8988T (cell line): Measurements from ENCODE around the gene CCDC7.
"Not testable (repeated sequence)": the region's sequence is repeated elsewhere in the genome, so short reads cannot be mapped to it uniquely, and the experiment has no call there.

Experiments
- DNase-seq: peaks from one replicate; pipeline ENCODE4 v3.0.0; 2011

The CCDC7 gene

GRCh38 chr10:32445740-32446535, at the start of gene CCDC7:
TSS of gene CCDC7 (plus strand) at chr10:32446140. CDS start at chr10:32451643, 5,503 bp downstream.
- peak; percentile 36 for DNase-seq

GRCh38 chr10:32397163-32397562, 48.8 kb upstream of the CCDC7 start:
- not testable (repeated sequence) for DNase-seq

- DNase-seq, result not testable (repeated sequence)
Observed at GRCh38 chr10:32399720-32400119, 46.2 kb upstream of the CCDC7 start.

DNA sequence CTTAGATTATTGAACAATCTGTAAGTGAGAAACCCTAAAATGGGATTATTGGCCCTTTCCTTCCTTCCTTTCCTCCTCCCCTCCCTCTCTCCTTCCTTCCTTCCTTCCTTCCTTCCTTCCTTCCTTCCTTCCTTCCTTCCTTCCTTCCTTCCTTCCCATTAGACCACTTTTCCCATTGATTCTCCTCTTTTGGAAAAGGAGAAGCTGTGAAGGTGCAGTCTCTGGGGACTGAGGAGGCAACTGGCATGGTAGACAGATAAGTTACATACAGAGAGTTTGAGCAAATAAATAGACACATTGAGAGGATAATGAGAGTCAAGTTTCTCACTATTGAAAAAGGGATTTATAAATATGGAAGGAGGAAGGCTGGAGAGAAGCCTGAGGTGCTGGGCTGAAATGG, 45.0 kb upstream of the CCDC7 start:
- DNase-seq, result no peak

DNA sequence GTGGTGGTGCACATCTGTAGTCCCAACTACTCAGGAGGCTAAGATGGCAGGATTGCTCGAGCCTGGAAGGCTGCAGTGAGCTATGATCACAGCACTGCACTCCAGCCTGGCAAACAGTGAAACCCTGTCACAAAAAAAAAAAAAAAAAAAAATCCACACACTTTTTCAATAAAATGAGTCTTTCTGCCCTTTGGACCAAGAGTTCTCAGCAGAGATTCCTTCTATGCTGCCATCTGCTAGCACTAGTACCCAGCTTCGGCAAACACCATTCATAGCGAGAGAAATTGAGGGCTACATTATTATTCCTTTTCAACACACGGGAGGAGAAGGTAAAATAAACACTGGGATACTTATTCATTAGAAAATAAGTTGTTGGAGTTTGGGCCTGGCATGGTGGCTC, 43.4 kb upstream of the CCDC7 start:
- no peak for DNase-seq

- DNase-seq, result no peak
Observed at GRCh38 chr10:32403091-32403490, 42.8 kb upstream of the CCDC7 start.

- DNase-seq, result no peak
Observed at GRCh38 chr10:32408690-32409089, 37.2 kb upstream of the CCDC7 start.

DNA sequence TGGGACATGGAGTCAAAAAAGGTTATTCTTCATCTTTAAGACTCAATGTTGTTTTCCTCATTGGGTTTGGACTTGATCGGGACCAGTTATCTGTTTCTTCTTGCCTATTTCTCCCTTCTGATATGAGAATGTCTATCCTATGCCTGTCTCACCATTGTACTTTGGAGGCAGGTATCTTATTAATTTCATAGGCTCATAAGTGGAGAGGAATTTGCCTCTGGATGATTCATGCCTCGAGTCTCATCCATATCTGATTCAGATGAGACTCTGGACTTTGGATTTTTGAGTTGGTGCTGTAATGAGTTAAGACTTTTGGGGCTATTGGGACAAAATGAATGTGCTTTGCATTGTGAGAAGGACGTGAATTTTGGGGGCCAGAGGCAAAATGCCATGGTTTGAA, 36.2 kb upstream of the CCDC7 start:
- no peak for DNase-seq

- DNase-seq, result no peak
Observed at GRCh38 chr10:32410569-32410968, 35.4 kb upstream of the CCDC7 start.

GRCh38 chr10:32411797-32412498, 34.0 kb upstream of the CCDC7 start:
- DNase-seq, result no peak

- no peak for DNase-seq
Observed at GRCh38 chr10:32412499-32412853, 33.5 kb upstream of the CCDC7 start.

- no peak for DNase-seq
Observed at GRCh38 chr10:32413513-32413912, 32.4 kb upstream of the CCDC7 start.

DNA sequence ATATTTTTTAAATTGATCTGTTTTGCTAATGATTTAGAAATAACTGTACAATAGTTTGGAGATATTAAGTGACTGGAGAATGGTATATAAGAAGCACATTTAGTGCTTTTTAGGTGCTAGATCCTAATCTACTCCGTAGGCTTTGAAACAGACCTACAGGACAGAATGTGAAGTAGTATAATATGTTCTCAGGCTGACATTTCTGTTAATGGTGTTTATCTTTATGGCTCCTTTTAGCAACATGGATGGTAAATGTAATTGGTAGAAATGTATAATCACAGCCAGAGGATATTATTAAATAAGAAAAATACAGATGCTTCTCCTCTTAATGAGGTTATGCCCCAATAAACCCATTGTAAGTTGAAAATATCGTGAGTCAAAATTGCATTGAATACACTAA, 30.6 kb upstream of the CCDC7 start:
- no peak for DNase-seq

DNA sequence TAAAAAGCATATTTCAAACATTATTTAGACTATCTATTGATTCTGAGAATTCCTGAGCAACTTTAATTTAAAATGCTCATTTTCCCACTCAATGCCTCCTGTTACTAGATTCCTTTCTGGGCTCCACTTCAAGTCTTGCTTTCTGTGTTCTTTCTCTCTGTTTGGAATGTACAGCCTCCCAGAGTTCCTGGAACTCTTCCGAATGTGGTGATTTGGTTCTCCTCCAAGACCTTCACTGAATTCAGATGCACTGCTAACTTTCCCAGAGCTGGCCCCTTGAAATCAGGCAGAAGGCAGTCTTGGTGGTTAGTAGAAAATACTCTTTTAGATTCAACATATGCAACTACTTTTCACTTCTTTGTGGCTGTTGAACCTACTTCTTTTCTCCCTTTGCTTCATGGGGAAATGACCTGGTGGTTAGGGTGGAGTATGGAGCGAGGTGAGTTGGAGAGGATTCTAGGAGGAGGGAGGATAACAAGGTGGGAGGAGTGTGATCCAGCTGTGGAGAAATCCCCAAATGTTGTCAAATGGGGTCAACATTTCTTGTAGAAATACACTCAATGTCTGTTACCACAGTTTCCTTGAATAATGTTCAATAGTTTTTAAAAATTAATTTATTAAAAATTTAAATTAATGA, 27.9 kb upstream of the CCDC7 start:
- no peak for DNase-seq

DNA sequence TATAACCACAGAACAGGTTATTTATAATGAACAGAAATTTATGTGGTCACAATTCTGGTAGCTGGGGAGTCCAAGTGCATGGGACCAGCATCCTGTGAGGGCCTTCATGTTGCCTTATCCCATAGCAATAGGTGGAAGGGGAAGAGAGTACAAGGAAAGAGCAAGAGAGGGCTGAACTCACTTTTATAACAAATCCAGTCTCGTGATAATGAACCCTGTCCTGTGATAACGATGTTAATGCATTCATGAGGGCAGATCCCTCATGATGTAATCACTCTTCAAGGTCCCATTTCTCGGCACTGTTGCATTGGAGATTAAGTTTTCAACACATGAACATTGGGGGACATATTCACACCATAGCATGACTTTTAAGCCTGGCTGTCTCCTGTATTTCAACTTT, 27.4 kb upstream of the CCDC7 start:
- DNase-seq, result no peak

DNA sequence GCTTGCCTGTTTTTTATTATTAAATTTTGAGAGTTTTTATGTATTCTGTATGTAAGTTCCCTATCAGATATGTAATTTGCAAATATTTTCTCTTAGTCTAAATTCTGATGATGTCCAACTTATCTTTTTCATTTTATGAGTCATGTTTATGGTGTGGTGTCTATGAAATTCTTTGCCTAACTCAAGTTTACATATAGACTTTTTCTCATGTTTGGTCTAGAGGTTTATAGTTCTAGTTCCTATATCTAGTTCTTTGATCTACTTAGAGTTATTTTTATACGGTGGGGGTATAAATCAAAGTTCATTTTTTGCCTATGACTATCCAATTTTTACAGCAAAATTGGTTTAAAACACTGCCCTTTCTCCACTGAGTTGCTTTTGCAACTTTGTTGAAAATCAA, 26.3 kb upstream of the CCDC7 start:
- no peak for DNase-seq

- no peak for DNase-seq
Observed at GRCh38 chr10:32426186-32426585, 19.8 kb upstream of the CCDC7 start.

GRCh38 chr10:32433542-32433941, 12.4 kb upstream of the CCDC7 start:
- DNase-seq, result no peak

DNA sequence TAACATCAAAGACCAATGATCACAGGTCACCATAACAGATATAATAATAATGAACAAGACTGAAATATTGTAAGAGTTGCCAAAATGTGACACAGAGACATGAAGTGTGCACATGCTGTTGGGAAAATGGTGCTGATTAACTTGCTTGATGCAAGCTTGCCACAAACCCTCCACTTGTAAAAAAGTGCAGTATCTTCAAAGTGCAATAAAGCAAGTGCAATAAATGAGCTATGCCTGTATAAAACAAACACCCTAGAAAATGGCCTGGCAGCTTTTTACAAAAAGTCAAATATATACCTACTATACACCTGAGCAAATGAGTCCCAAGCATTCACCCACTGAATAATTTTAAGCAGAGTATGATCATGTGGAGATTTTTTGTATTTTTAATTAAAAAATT, 9.7 kb upstream of the CCDC7 start:
- no peak for DNase-seq

DNA sequence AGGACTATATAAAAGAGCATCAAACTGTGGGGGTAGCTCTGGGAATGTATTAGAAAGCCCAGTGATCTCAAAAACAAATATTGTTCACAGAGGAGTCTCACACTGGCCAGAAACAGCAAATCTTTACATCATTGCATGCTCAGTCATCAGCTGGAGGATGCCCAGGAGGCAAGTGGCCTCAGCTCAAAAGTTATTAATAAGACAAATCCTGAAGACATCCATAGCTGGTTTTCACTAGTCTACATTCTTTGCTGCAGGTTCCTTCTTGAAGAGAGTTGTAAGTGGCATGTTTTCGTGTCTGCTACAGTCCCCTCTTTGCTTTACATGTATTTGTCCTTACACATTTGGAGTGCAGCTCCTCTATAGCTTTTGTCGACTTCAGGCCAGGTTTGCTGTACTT, 8.6 kb upstream of the CCDC7 start:
- no peak for DNase-seq

DNA sequence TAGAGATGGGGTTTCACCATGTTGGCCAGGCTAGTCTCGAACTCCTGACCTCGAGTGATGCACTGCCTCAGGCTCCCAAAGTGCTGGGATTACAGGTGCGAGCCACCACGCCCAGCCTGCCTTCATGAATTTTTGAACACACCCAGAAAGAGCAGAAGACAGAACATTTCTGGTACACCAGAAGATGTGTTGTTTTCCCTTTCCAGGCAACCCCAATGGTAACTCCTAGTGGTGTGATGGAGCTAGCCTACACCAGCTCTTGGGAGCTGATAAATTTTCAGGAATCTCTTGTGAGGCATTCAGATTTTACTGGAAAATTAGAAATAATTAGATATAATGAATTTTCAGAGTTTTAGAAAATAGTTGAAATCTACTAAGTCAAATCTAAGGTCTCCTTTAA, 904 bp upstream of the CCDC7 start:
- DNase-seq, result no peak

DNA sequence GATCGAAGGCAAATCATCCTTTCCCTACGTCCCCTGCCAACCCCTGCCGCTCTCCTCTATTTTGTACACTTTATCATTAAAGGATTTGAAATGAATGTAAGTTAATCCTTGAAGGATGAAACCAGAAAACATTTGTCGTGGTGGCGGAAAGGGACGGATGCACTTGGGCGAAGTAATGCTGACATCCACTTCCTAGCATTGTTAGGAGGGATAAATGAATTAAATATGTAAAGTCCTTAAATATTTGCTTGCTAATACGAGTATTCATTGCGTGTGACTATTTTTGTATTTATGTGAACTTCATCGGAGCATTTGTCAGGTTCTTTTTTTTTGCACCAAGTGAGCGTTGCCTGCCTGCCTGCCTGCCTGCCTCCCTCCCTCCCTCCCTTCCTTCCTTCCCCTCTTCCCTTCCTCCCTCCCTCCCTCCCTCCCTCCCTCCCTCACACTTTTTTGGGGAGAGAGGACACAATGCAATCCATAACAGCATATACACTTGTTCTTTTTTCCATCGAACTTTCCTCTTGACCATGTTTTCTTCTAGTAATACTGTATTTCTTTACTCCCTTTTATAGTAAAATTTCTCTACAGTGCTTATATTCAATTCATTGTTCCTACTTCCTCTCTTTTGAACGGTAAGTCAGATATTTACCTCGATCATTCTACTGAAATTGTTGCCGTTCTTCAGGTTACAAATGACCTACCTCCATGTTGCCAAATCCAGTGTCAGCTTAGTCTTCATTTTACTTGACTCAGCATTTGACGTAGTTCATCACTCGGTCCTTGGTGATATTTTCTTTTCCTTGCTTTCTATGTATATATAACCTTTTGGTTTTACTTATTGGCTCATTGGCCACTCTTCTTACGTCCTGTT, 831 bp downstream of the CCDC7 start:
- no peak for DNase-seq

DNA sequence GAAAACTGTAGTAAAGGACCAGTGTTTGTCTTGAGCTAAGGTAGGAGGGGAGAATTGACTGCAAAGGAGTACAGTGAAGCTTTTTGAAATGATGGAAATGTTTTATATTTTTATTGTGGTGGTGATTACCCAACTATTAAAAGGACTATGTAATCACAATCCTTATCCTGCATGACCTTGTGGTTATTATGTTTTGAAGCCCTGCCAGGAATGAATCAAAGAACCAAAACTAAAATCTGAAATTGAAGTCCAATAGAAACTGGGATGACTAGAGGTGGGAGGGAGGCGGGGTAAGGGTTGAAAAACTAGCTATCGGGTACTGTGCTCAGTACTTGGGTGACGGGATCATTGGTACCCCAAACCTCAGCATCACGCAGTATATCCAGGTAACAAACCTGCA, 8.2 kb downstream of the CCDC7 start:
- DNase-seq, result no peak
